VCaP (cell line): ENCODE measurements around the gene TRRAP.

Source experiments
- H3K27ac ChIP-seq: fragments of 450-650 bp; 2 replicates; pipeline ENCODE4 v1.5.1; 2017
- TF ChIP-seq, protein P1 (sequence below): fragments of 450-650 bp; conservative IDR thresholded peaks from 2 replicates; pipeline ENCODE4 v1.5.1; 2017; ENCODE audit warnings: mild to moderate bottlenecking, moderate library complexity

Gene TRRAP

GRCh38 chr7:99029466-99030435 lies 151.4 kb downstream of the TRRAP start:
- TF ChIP-seq, protein P1, sequence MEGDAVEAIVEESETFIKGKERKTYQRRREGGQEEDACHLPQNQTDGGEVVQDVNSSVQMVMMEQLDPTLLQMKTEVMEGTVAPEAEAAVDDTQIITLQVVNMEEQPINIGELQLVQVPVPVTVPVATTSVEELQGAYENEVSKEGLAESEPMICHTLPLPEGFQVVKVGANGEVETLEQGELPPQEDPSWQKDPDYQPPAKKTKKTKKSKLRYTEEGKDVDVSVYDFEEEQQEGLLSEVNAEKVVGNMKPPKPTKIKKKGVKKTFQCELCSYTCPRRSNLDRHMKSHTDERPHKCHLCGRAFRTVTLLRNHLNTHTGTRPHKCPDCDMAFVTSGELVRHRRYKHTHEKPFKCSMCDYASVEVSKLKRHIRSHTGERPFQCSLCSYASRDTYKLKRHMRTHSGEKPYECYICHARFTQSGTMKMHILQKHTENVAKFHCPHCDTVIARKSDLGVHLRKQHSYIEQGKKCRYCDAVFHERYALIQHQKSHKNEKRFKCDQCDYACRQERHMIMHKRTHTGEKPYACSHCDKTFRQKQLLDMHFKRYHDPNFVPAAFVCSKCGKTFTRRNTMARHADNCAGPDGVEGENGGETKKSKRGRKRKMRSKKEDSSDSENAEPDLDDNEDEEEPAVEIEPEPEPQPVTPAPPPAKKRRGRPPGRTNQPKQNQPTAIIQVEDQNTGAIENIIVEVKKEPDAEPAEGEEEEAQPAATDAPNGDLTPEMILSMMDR = no peak
- H3K27ac ChIP-seq = no peak overlapping the region

DNA sequence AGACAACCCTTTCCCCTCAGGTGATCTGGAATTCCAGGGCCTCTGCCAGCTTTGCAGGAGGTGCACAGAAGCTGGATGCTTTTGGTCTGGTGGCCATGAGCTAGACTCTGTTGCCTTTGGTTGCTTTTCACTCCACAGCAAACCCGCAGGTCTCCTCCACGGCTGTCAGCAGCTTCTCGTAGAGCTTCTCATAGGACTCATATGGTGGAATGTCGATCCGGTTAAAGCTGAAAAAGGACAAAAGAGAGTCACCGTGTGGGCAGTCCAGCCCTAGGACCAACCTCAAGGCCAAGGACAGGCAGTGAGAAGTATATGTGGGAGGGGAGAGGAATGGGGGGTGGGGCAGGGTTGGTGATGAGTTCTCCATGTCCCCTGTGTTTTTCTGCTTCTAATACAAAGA lies 152.1 kb downstream of the TRRAP start:
- no peak overlapping the region for H3K27ac ChIP-seq
- TF ChIP-seq, protein P1 = no peak

GRCh38 chr7:99030951-99031350 lies 152.6 kb downstream of the TRRAP start:
- TF ChIP-seq, protein P1 = no peak
- no peak overlapping the region for H3K27ac ChIP-seq

DNA sequence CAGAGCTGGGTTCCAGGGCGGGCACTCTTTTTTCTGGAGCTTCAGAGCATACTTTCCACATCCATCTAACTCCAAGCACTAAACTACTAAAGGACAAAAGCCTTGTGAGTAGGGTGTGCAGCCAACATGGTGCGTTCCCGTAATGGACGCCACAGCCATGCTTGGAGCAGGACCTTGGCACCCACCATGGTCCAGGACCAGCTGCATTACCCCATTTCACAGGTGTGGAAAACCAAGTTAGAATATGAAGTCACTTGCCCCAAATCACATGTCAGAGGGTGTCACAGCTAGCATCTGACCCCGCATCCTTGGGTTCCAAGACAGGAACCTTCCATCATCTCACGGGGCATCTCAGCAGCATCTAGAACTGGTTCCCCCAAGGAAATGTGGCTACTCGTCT lies 153.2 kb downstream of the TRRAP start:
- TF ChIP-seq, protein P1 = no peak
- H3K27ac ChIP-seq = no peak overlapping the region

DNA sequence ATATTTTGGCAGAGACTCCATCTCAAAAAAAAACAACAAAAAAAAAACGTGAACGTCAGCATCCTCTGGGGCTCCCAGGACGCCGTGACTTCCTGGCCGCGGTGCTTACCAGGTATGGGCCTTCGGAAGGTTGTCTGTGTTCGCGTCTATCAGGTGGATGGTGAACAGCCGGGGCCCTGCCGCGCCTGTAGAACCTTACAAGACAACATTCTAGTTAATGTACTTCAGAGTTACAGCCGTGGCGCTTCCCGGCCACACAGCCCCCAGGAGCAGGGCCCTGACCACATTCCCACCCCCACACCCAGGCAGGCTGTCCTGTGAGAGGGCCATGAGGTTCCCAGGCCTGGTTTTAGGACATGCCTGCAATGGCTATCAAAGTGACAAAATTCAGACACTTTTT lies 154.6 kb downstream of the TRRAP start:
- TF ChIP-seq, protein P1 = no peak
- H3K27ac ChIP-seq = no peak overlapping the region

GRCh38 chr7:99033765-99034164 lies 155.4 kb downstream of the TRRAP start:
- TF ChIP-seq, protein P1 = no peak
- no peak overlapping the region for H3K27ac ChIP-seq

DNA sequence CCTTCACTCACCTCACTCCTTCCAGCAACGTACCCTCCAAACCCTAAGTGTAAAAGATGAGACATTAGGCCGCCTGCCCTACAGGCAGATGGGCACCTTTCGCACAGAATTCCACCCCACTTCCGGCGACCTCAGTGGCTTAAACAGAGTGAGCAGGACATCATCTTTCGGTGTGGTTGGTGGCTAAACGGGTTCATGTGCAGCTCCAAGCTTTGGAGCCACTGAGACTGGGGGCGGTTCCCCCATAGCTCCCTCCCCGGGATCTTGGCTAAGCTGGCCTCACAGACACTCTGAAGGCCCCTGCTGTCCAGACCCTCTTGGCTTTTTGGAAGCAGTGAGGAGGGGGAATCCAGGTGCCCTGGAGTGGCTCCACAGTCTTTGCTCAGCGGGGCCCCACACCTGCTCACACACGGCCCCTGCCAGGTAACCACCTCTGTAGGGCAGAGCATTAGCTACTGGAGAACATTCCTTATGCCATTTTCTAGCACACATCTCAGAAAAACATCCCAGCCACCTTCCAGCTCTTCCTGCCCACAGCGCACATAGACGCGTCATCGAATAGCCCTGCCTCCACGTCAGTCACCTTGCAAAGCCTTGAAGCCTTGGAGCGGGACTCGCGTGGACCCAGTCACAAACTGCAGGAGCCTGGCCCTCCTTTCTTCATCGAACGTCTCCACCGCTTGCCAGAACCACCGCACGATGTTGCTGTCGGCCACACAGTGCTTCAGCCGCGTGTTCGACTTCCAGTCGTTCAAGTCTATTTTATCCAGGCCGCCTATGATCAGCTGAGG lies 156.8 kb downstream of the TRRAP start:
- no peak overlapping the region for H3K27ac ChIP-seq
- TF ChIP-seq, protein P1 = no peak
